ENCODE results near the gene SERPINF2. TPM values are rescaled to one million over a fixed set of nuclear protein-coding genes. Genes with fewer than 3 reads are reported as not detected.

The SERPINF2 gene
- total RNA-seq, result 2.2 and 4.0 TPM in 2 replicates

GRCh38 chr17:1742371-1743087 lies at the start of gene SERPINF2:
TSS of gene SERPINF2 (plus strand) at chr17:1742871. CDS start at chr17:1744996, 2,125 bp downstream.

DNA sequence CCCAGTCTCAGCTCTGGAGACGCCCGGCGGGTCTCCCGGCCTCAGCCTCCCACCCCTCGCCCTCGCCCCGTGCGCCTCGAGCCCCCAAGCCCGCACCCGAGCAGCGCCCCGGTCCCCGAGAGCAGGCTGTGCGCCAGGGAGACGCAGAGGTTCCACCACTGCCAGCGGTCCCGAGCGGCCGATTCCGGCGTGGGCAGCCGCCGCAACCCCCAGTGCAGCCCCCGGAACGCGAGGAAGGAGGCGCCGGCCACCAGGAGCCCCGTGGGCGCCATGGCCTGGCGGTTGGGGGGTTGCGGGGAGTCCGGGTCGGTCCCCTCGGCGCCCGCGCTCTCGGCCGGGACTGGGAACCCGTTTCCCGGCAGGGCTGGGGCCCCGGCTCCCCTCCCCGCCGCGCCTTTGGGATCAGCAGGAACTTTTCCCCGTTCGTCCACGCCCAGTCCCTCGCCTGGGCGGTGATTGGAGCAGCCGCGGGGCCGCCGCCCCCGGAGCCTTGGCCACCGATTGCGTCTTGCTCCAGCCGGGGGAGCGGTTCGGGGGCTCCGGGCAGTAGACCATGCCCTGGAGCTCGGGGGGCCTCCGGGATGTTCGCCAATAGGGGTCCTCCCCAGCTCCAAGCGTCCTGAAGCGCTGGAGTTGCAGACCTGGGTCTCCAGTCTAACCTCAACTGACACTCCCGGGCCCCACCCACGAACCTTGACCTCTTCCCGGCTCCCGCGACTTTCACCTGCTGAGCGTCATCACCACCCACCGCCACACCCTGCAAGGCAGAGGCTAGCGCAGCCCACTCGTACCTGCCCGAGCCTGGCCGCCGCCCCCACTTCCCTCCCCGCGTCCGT lies 32.5 kb upstream of the SERPINF2 start, which contains the start of gene TLCD2:
Gene TLCD2, minus strand, starts transcription at position 407 of the 836 bp plus-strand sequence. Its CDS starts 135 bp downstream, at position 272.

DNA sequence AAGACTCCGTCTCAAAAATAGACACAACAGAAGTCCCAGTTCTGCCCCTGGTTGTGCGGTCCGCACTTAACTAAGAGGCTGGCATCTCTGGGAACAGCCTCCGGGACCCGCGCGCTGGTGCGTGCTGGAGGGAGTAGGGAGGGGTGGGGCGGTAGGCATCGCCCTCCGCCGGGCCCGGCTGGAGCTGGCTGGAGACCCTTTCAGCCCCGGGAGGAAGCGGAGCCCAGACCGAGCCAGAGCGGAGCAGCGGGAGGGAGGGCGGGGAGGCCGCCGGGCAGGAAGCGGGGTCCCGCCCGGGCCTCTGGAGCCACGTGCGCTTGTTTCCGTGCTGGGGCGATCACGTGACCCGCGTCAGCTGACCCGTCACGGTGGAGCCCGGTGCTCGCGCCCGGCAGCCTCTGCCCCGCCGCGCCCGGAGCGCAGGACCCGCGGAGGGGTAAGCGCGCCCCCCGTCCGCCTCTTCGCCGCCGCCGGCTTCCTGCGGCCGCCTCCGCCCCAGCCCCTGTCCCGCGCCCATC lies 18.3 kb upstream of the SERPINF2 start, which contains the start of gene WDR81:
Gene WDR81, plus strand, starts transcription at position 354 of the 518 bp plus-strand sequence. CDS start 256 bp downstream, outside the sequence.

Other genes with a start within 250 kb of the SERPINF2 start
- gene INPP5K, start 226.3 kb upstream of the SERPINF2 start, total RNA-seq, result 36.6 and 40.1 TPM in 2 replicates
- 10.1 and 10.9 TPM in 2 replicates for gene PITPNA, start 180.1 kb upstream of the SERPINF2 start, total RNA-seq
- gene SLC43A2, start 114.0 kb upstream of the SERPINF2 start, total RNA-seq, result 1.3 and 2.7 TPM in 2 replicates
- gene SCARF1, start 97.1 kb upstream of the SERPINF2 start, total RNA-seq, result 0.21 and 0.48 TPM in 2 replicates
- gene RILP, start 93.0 kb upstream of the SERPINF2 start, total RNA-seq, result 6.7 and 9.8 TPM in 2 replicates
- gene PRPF8, start 58.0 kb upstream of the SERPINF2 start, total RNA-seq, result 63.6 and 82.3 TPM in 2 replicates
- 4.7 and 6.0 TPM in 2 replicates for gene TLCD2, start 32.5 kb upstream of the SERPINF2 start, total RNA-seq
- 22.0 and 24.6 TPM in 2 replicates for gene WDR81, start 18.2 kb upstream of the SERPINF2 start, total RNA-seq
- gene SERPINF1, start 19.2 kb downstream of the SERPINF2 start, total RNA-seq, result 106 and 135 TPM in 2 replicates
- 7.0 and 9.4 TPM in 2 replicates for gene SMYD4, start 87.0 kb downstream of the SERPINF2 start, total RNA-seq
- gene RPA1, start 87.1 kb downstream of the SERPINF2 start, total RNA-seq, result 11.3 and 17.1 TPM in 2 replicates